OCI-LY1 (cell line): Measurements from ENCODE around the gene SH2D1A.

ENCODE experiments used
- H2AFZ ChIP-seq: fragments of 200-600 bp; sonication (generic), shearing (Covaris generic); 2 replicates; pipeline ENCODE4 v1.6.0; 2014; ENCODE audit warnings: antibody characterized with exemption, mild to moderate bottlenecking, low read length
- H3F3A ChIP-seq: fragments of 200-600 bp; sonication (generic), shearing (Covaris generic); 2 replicates; pipeline ENCODE4 v1.6.0; 2014; ENCODE audit warnings: mild to moderate bottlenecking, antibody characterized with exemption, low read length, moderate library complexity; ENCODE audit not compliant: insufficient read depth
- H3K27ac ChIP-seq: fragments of 200-600 bp; sonication (generic); 2 replicates; pipeline ENCODE4 v1.5.1; 2014; ENCODE audit warnings: low read length, mixed run types, mild to moderate bottlenecking, low read depth; ENCODE audit not compliant: poor library complexity, severe bottlenecking
- H3K27me3 ChIP-seq: fragments of 200-600 bp; sonication (generic); 2 replicates; pipeline ENCODE4 v1.6.0; 2014; ENCODE audit warnings: antibody characterized with exemption, mild to moderate bottlenecking, low read length, moderate library complexity; ENCODE audit not compliant: insufficient read depth
- H3K36me3 ChIP-seq: fragments of 200-600 bp; sonication (generic); 2 replicates; pipeline ENCODE4 v1.6.1; 2014; ENCODE audit warnings: mild to moderate bottlenecking, antibody characterized with exemption, low read length, moderate library complexity, mixed read lengths; ENCODE audit not compliant: insufficient read depth
- H3K4me1 ChIP-seq: fragments of 200-600 bp; sonication (generic); 2 replicates; pipeline ENCODE4 v1.5.1; 2014; ENCODE audit warnings: mild to moderate bottlenecking, low read length, moderate library complexity; ENCODE audit not compliant: insufficient read depth, severe bottlenecking
- H3K4me2 ChIP-seq: fragments of 200-600 bp; sonication (generic), shearing (Covaris generic); 2 replicates; pipeline ENCODE4 v1.6.1; 2014; ENCODE audit warnings: low read length
- H3K4me3 ChIP-seq: fragments of 200-600 bp; sonication (generic); 2 replicates; pipeline ENCODE4 v1.5.1; 2014; ENCODE audit warnings: low read length, low read depth, mild to moderate bottlenecking, mixed read lengths; ENCODE audit not compliant: poor library complexity, severe bottlenecking
- H3K79me2 ChIP-seq: fragments of 200-600 bp; shearing (Covaris generic); 2 replicates; pipeline ENCODE4 v1.6.1; 2016; ENCODE audit warnings: mixed run types, low read length, mixed read lengths; ENCODE audit not compliant: insufficient read depth
- H3K9ac ChIP-seq: fragments of 200-600 bp; sonication (generic), shearing (Covaris generic); 2 replicates; pipeline ENCODE4 v1.6.1; 2014; ENCODE audit warnings: mild to moderate bottlenecking, low read length, mixed read lengths
- H3K9me2 ChIP-seq: fragments of 200-600 bp; sonication (generic), shearing (Covaris generic); 2 replicates; pipeline ENCODE4 v1.6.1; 2014; ENCODE audit warnings: low read depth, mild to moderate bottlenecking, low read length, mixed read lengths
- H3K9me3 ChIP-seq: fragments of 200-600 bp; shearing (Covaris generic); 2 replicates; pipeline ENCODE4 v1.6.1; 2014; ENCODE audit warnings: low read length, mixed read lengths
- H4K20me1 ChIP-seq: fragments of 200-600 bp; sonication (generic), shearing (Covaris generic); 2 replicates; pipeline ENCODE4 v1.6.0; 2016; ENCODE audit warnings: mild to moderate bottlenecking, low read length; ENCODE audit not compliant: insufficient read depth
- CTCF ChIP-seq: fragments of 200-600 bp; sonication (generic), shearing (Covaris generic); IDR thresholded peaks from 2 replicates; pipeline ENCODE4 v1.5.1; 2017; ENCODE audit warnings: mild to moderate bottlenecking, antibody characterized with exemption, low read length, moderate library complexity, mixed read lengths
- EZH2 ChIP-seq: fragments of 200-600 bp; sonication (generic), shearing (Covaris generic); IDR thresholded peaks from 2 replicates; pipeline ENCODE4 v1.8.0; 2017; ENCODE audit warnings: borderline replicate concordance, mixed run types, mild to moderate bottlenecking, antibody characterized with exemption, low read length, moderate library complexity, mixed read lengths

The SH2D1A gene

GRCh38 chrX:124338733-124339514, 7.4 kb upstream of the SH2D1A start:
- Histone ChIP-seq H3K9me2 (no peaks in the 10 kb centered on the region), H3K4me1 (no peaks in the 10 kb centered on the region), H3K36me3 (no peaks in the 10 kb centered on the region), H3K79me2 (no peaks in the 10 kb centered on the region), H3K27me3 (no peaks in the 10 kb centered on the region), H3F3A (no peaks in the 10 kb centered on the region), H2AFZ (no peak overlapping the region), H3K9ac (no peak overlapping the region), H3K27ac (no peak overlapping the region), H3K4me2 (no peak overlapping the region), H4K20me1 (no peaks in the 10 kb centered on the region), H3K4me3 (no peak overlapping the region), H3K9me3 (no peaks in the 10 kb centered on the region)
- TF ChIP-seq EZH2 (no peak), CTCF (no peak)

GRCh38 chrX:124341396-124342132, 4.8 kb upstream of the SH2D1A start:
- no peak overlapping the region for H3K4me2 ChIP-seq
- no peak overlapping the region for H3K9ac ChIP-seq
- no peaks in the 10 kb centered on the region for H3K9me2 ChIP-seq
- no peaks in the 10 kb centered on the region for H3K27me3 ChIP-seq
- H3K9me3 ChIP-seq, result no peaks in the 10 kb centered on the region
- no peaks in the 10 kb centered on the region for H3K79me2 ChIP-seq
- H3K4me1 ChIP-seq, result no peaks in the 10 kb centered on the region
- H3K27ac ChIP-seq, result no peak overlapping the region
- TF ChIP-seq CTCF (no peak), EZH2 (no peak)
- no peaks in the 10 kb centered on the region for H4K20me1 ChIP-seq
- no peak overlapping the region for H3K4me3 ChIP-seq
- H3K36me3 ChIP-seq, result no peaks in the 10 kb centered on the region
- no peak overlapping the region for H2AFZ ChIP-seq
- H3F3A ChIP-seq, result no peaks in the 10 kb centered on the region

GRCh38 chrX:124342174-124342867, 4.0 kb upstream of the SH2D1A start:
- no peaks in the 10 kb centered on the region for H3K4me1 ChIP-seq
- TF ChIP-seq CTCF, result no peak
- TF ChIP-seq EZH2, result no peak
- no peak overlapping the region for H3K27ac ChIP-seq
- H2AFZ ChIP-seq, result no peak overlapping the region
- H3K9me2 ChIP-seq, result no peaks in the 10 kb centered on the region
- H3K36me3 ChIP-seq, result no peaks in the 10 kb centered on the region
- no peaks in the 10 kb centered on the region for H3K79me2 ChIP-seq
- H3K9me3 ChIP-seq, result no peaks in the 10 kb centered on the region
- H3K4me2 ChIP-seq, result no peak overlapping the region
- H3K27me3 ChIP-seq, result no peaks in the 10 kb centered on the region
- H4K20me1 ChIP-seq, result no peaks in the 10 kb centered on the region
- H3F3A ChIP-seq, result no peaks in the 10 kb centered on the region
- H3K9ac ChIP-seq, result no peak overlapping the region
- no peak overlapping the region for H3K4me3 ChIP-seq
